ENCODE data around the gene SMIM10.
"Not testable (repeated sequence)": the region's sequence is repeated elsewhere in the genome, so short reads cannot be mapped to it uniquely, and the experiment has no call there.

Gene SMIM10

GRCh38 chrX:134990801-134991481 is at the start of gene SMIM10:
Gene SMIM10 (plus strand): TSS chrX:134990991. CDS start chrX:134991096, 105 bp downstream.
- peak in 2 of 3 experiments; percentile 0 to 1 for DNase-seq (ENCODE audit: low read depth in 3 of 3)

- DNase-seq (ENCODE audit: low read depth in 3 of 3), result not testable (repeated sequence)
Measured at GRCh38 chrX:134946364-134946763, 44.4 kb upstream of the SMIM10 start.

GRCh38 chrX:134948333-134949241 is 42.2 kb upstream of the SMIM10 start:
- no peak for DNase-seq (ENCODE audit: low read depth in 3 of 3)

GRCh38 chrX:134949271-134949670 is 41.5 kb upstream of the SMIM10 start:
- DNase-seq (ENCODE audit: low read depth in 3 of 3), result no peak

GRCh38 chrX:134957836-134958235 is 33.0 kb upstream of the SMIM10 start:
- no peak for DNase-seq (ENCODE audit: low read depth in 3 of 3)

GRCh38 chrX:134960366-134960765 is 30.4 kb upstream of the SMIM10 start:
- not testable (repeated sequence) for DNase-seq (ENCODE audit: low read depth in 3 of 3)

GRCh38 chrX:134963041-134963440 is 27.8 kb upstream of the SMIM10 start:
- DNase-seq (ENCODE audit: low read depth in 3 of 3), result no peak

GRCh38 chrX:134969726-134970125 is 21.1 kb upstream of the SMIM10 start:
- no peak for DNase-seq (ENCODE audit: low read depth in 3 of 3)

- DNase-seq (ENCODE audit: low read depth in 3 of 3), result no peak
Measured at GRCh38 chrX:134971926-134972325, 18.9 kb upstream of the SMIM10 start.

- DNase-seq (ENCODE audit: low read depth in 3 of 3), result no peak
Measured at GRCh38 chrX:134975516-134975915, 15.3 kb upstream of the SMIM10 start.

GRCh38 chrX:134981910-134982309 is 8.9 kb upstream of the SMIM10 start:
- no peak for DNase-seq (ENCODE audit: low read depth in 3 of 3)

GRCh38 chrX:134982748-134983147 is 8.0 kb upstream of the SMIM10 start:
- no peak for DNase-seq (ENCODE audit: low read depth in 3 of 3)

GRCh38 chrX:134985479-134985878 is 5.3 kb upstream of the SMIM10 start:
- no peak for DNase-seq (ENCODE audit: low read depth in 3 of 3)

GRCh38 chrX:134990475-134990800 is 353 bp upstream of the SMIM10 start:
- no peak for DNase-seq (ENCODE audit: low read depth in 3 of 3)

- DNase-seq (ENCODE audit: low read depth in 3 of 3), result no peak
Measured at GRCh38 chrX:134997646-134998045, 6.9 kb downstream of the SMIM10 start.

- no peak for DNase-seq (ENCODE audit: low read depth in 3 of 3)
Measured at GRCh38 chrX:134998246-134998645, 7.5 kb downstream of the SMIM10 start.

GRCh38 chrX:134999469-134999868 is 8.7 kb downstream of the SMIM10 start:
- DNase-seq (ENCODE audit: low read depth in 3 of 3), result no peak

GRCh38 chrX:135000516-135000915 is 9.7 kb downstream of the SMIM10 start:
- no peak for DNase-seq (ENCODE audit: low read depth in 3 of 3)

GRCh38 chrX:135003876-135004623 is 13.3 kb downstream of the SMIM10 start:
- peak; percentile 71 to 77 (median 72) for DNase-seq (ENCODE audit: low read depth in 3 of 3)

- DNase-seq (ENCODE audit: low read depth in 3 of 3), result no peak
Measured at GRCh38 chrX:135006187-135006586, 15.4 kb downstream of the SMIM10 start.

- no peak for DNase-seq (ENCODE audit: low read depth in 3 of 3)
Measured at GRCh38 chrX:135009057-135009610, 18.3 kb downstream of the SMIM10 start.

- no peak for DNase-seq (ENCODE audit: low read depth in 3 of 3)
Measured at GRCh38 chrX:135009838-135010237, 19.0 kb downstream of the SMIM10 start.
